Transverse colon (tissue), 4 donors: Measurements from ENCODE around the gene LCA5L.

Experiments used
- EP300 ChIP-seq: sonication (generic); formaldehyde crosslinking; IDR thresholded peaks from one replicate; pipeline ENCODE4 v1.6.1; 2017; ENCODE audit warnings: antibody characterized with exemption, low read depth
- POLR2A ChIP-seq: fragments of 450-650 bp; IDR thresholded peaks from one replicate; pipeline ENCODE4 v1.6.1; 2016; ENCODE audit warnings: antibody characterized with exemption, mild to moderate bottlenecking, moderate library complexity
- POLR2AphosphoS5 ChIP-seq, 3 donors: sonication (generic); formaldehyde crosslinking; IDR thresholded peaks; one replicate each; pipeline ENCODE4 v1.6.1; 2016; ENCODE audit warnings: antibody characterized with exemption in 3 of 3
- TF ChIP-seq, protein P1 (sequence below), 5 experiments: fragments of 200-600 bp in 3 of 5; fragments of 450-650 bp in 2 of 5; sonication (generic) in 3 of 5; IDR thresholded peaks; 1 replicate in 2 of 5; 2 replicates in 3 of 5; pipeline ENCODE4 v1.5.1; 2016 to 2017; ENCODE audit warnings: antibody characterized with exemption in 5 of 5, inconsistent platforms in 3 of 5, mild to moderate bottlenecking in 2 of 5, moderate library complexity in 1 of 5

DNA sequence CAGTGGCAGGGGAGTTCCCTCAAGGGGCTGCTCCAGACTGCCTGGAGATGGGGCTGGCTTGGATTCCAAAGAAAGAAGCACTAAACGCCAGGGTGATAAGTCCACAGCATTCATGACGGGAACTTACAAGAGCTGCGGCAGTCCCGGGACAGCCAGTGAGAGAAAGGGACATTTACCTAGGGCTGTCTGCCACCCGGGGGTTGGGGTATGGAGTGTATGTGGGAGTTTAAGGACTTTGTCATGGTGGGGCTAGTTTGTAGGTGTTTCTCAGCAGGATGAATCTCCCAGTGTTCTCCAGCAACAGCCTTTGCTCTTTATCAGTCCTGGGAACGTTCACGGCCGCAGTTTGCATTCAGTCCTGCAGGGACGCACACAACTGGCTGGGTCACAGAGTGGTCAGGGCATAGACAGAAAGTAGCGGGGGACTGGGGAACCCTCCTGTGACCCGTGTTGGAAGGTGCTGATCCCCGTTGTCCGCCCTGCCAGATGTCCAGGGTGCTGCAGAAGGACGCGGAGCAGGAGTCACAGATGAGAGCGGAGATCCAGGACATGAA lies 55.3 kb downstream of the LCA5L start:
- TF ChIP-seq, protein P1, sequence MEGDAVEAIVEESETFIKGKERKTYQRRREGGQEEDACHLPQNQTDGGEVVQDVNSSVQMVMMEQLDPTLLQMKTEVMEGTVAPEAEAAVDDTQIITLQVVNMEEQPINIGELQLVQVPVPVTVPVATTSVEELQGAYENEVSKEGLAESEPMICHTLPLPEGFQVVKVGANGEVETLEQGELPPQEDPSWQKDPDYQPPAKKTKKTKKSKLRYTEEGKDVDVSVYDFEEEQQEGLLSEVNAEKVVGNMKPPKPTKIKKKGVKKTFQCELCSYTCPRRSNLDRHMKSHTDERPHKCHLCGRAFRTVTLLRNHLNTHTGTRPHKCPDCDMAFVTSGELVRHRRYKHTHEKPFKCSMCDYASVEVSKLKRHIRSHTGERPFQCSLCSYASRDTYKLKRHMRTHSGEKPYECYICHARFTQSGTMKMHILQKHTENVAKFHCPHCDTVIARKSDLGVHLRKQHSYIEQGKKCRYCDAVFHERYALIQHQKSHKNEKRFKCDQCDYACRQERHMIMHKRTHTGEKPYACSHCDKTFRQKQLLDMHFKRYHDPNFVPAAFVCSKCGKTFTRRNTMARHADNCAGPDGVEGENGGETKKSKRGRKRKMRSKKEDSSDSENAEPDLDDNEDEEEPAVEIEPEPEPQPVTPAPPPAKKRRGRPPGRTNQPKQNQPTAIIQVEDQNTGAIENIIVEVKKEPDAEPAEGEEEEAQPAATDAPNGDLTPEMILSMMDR (IDR thresholded peaks at IDR 0.05) = no peak
- no peak for TF ChIP-seq POLR2AphosphoS5 (IDR thresholded peaks at IDR 0.05)
- TF ChIP-seq EP300 = no peak
- no peak for TF ChIP-seq POLR2A
